Epidermal melanocyte (primary cell): ENCODE results near the gene GTSE1.

ENCODE experiments used
- DNase-seq: peaks from one replicate; pipeline ENCODE4 v3.0.0; 2011; ENCODE audit warnings: low spot score; ENCODE audit not compliant: insufficient read length

GTSE1 gene

DNA sequence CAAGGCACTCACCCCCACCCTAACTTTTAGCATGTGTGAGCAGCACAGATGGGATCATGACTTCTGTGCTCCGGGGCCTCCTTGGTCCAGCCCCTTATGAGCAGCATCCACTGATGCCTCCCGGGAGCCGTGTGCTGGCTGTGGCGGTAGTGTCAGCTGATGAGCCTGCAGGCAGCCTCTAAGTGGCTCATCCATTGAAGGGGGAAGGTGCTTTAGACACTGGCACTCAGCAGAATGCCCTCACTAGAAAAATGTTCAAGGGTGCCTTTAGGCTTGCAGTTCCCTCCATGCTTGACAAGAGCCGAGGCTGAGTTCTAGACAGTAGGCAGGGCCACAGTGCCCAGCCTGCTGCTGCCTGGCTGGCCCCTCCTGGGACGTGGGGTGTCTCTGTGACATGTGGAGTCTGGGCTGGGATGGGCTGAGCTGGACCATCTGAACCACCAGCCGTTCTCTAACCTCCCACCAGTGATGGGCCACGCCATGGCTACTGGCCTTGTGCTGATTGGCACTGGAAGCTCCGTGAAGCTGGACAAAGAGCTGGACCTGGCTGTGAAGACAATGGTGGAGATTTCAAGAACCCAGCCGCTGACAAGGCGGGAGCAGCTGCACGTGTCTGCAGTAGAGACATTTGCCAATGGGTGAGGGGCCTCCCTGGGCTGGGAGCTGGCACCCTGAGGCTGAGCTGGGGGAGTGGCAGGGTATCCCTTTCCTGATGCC lies 23.1 kb upstream of the GTSE1 start:
- DNase-seq: no peak

DNA sequence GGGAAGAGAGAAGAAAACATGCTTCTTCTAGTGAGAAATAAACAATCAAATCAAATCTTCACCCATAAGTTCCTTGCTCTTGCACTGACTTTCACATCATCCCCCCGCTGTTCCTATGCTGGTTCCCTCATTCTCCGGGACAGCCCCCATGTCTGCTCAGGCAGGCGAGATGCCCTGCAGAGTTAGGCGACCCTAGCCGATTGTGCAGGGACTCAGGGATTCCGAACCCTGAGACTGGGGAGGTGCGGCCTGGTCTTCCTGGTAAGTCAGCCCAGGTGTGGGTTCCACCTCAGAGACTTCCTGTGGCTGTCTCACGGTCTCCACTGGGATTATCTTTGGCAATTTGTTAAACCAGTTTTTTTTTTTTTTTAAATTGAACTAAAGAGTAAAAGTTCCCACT lies 22.3 kb upstream of the GTSE1 start:
- DNase-seq: no peak

- no peak for DNase-seq
Observed at GRCh38 chr22:46275455-46276122, 21.1 kb upstream of the GTSE1 start.

DNA sequence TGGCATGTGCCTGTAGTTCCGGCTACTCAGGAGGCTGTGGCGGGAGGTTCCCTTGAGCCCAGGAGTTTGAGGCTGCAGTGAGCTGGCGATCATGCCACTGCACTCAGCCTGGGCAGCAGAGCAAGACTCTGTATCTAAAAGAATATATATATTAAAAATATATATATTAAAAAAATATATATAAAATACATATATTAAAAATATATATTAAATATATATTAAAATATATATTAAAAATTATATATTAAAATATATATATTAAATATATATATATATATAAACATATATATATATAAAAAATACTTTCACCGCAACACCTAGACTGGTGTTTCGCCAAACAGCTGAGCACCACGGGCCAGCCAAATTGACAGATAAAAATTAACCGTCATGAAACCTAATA lies 20.1 kb upstream of the GTSE1 start:
- DNase-seq: no peak

- no peak for DNase-seq
Observed at GRCh38 chr22:46278656-46279645, 17.7 kb upstream of the GTSE1 start.

GRCh38 chr22:46280063-46280817 lies 16.4 kb upstream of the GTSE1 start:
- DNase-seq: no peak

DNA sequence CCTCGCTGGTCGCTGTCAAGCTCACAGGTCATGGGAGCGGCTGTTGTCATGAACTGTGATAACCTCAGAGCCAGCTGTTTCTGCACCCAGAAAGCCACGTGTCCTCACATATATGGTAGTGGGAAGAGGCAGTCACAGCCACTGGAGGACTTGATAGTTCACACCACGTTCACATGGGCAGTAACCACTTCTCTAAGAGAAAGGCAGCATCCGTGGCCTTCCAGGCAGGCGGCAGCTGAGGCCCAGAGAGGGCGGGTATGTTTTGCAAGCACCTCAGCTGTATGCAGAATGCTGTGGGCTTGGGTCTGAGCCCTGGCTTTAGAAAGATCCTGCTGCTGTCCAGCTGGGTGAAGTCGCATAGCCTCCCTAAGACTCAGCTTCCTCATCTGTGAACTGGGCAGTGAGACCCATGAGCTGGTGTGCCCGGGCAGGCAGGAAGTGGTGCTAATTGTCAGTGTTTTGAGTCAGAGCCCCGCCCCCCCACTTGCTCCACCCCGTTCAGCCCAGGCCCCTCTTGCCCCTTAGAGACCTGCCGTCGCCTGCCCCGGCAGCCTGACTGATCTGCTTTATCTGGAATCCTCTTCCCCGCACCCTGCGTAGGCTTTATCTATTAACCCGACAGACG lies 15.6 kb upstream of the GTSE1 start:
- no peak for DNase-seq

DNA sequence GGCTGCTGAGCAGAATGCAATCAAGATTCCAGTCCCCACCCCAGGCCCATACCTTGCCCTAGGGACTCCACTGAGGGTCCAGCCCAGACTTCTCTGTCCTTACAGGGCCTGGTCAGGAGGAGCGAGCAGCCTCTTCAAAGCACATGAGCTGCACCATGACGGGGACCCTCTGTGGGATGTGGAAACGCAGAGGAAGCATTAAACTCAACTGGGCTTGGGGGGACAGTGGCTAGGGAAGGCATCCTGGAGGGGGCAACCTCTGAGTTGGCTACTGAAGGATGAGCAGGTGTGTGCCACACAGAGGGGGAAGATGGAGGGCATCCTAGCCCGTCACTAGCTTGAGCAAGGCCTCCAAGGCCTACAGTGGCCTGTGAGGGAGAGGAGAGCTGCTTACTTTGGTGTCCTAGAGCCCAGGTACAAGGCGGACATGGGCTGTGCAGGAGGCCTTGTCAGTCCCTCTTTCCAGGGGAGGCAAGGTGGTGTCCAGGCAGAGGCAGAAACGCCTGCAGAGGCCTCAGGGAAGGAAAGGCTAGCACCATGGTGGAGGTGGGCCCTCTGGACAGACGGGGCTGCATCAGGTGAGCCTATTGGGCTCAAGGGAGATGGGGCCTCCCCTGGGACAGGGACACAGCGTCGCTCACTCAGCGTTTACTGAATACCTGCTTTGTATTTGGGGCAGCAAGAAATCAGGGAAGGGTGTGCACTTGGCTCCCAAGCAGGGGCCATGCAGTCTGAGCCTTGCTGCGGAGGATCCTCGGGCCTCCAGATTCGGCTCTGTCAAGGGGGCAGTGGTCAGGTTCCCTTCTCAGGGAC lies 14.6 kb upstream of the GTSE1 start:
- DNase-seq: no peak

GRCh38 chr22:46286006-46286405 lies 10.7 kb upstream of the GTSE1 start:
- DNase-seq: no peak

DNA sequence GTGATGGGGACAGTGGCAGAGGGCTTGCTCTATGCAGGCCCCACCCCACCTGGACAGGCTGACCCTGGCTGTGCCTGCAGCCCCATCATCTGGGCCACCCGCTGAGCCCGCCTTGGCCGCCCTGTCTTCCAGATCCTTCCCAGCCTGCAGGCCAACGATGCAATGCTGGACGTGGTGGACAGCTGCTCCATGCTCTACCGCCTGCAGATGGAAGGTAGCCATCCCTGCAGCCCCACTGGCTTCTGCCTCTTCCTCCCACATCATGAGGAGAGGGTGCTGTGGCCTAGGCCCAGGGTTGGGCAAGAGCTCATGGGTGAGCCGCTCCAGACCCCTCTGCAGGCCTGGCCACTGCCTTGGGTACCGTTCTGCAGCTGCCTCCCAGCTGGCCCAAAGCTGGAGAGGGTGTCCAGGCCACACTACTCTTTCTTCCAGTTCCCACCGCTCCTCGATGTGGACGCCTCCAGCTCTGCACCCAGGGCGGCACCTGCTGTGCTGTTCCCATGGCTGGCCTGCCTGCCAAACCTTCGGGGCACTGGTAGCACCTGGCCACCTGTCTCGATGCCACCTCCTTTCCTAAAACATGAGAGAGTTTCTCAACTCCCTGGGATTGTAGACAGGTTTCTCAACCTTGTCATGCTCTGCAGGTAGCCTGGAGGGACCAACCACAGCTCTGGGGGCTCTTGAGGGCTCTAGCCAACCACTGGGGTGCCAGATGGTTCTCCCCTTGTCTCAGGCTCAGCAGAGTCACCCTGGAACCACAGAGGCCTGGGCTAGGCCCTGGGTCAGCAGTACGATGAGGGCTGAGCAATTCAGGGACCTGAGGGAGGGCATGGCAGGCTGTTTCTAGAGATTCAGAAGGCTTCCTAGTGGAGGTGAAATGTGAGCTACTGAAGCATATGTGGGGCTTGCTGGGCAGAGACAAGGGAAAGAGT lies 9.5 kb upstream of the GTSE1 start:
- DNase-seq: no peak

- no peak for DNase-seq
Observed at GRCh38 chr22:46287873-46288751, 8.6 kb upstream of the GTSE1 start.

- no peak for DNase-seq
Observed at GRCh38 chr22:46288846-46289243, 7.8 kb upstream of the GTSE1 start.

- no peak for DNase-seq
Observed at GRCh38 chr22:46289244-46289891, 7.3 kb upstream of the GTSE1 start.

DNA sequence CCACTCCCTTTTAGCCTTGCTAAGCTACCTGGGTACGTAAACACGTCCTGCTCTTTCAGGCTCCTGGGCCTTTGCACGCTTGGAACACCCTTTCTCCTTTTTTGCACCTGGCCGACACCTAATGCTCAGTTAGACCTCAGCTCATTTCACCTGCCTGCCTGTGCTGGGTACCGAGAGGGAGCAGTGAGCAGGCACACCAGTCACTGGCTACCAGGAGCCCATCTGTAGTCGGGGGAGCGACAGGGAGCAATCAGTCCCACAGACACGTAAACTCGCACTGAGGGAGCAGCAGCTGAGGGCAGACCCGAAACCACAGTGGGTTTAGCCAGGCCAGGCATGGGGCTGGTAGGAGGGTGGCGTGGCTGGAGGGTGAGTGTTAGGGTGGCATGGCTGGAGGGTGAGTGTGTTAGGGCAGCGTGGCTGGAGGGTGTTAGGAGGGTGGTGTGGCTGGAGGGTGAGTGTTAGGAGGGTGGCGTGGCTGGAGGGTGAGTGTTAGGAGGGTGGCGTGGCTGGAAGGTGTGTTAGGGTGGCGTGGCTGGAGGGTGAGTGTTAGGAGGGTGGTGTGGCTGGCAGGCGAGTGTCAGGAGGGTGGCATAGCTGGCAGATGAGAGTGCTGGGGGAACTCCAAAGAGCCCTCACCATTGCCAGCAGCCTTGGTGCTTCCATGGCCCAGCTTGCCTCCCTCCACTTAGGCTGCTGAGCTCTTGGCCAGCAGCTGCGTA lies 6.4 kb upstream of the GTSE1 start:
- DNase-seq: no peak

- DNase-seq: no peak
Observed at GRCh38 chr22:46290843-46291785, 5.6 kb upstream of the GTSE1 start.

GRCh38 chr22:46292173-46292572 lies 4.5 kb upstream of the GTSE1 start:
- DNase-seq: no peak
